Fibroblast of pulmonary artery (primary cell): ENCODE measurements around the gene KAZALD1.
A peak's percentile ranks its signal among the peaks of the same experiment; 100 is the strongest.

Experiments
- DNase-seq: peaks from one replicate; pipeline ENCODE4 v3.0.0-alpha.2; 2010; ENCODE audit warnings: low read depth
- H3K4me3 ChIP-seq: replicated peaks from 2 replicates; pipeline ENCODE4 v1.5.1; 2011; ENCODE audit warnings: low read depth, mild to moderate bottlenecking, control low read depth, low read length, moderate library complexity
- TF ChIP-seq, protein P1 (sequence below): IDR thresholded peaks from 2 replicates; pipeline ENCODE4 v1.5.1; 2011; ENCODE audit warnings: mild to moderate bottlenecking, control low read depth, low read length, inconsistent platforms; ENCODE audit errors: missing control alignments

Gene KAZALD1

GRCh38 chr10:101063548-101064414, 2.0 kb downstream of the KAZALD1 start:
- no peak overlapping the region for H3K4me3 ChIP-seq
- DNase-seq = no peak
- TF ChIP-seq, protein P1, sequence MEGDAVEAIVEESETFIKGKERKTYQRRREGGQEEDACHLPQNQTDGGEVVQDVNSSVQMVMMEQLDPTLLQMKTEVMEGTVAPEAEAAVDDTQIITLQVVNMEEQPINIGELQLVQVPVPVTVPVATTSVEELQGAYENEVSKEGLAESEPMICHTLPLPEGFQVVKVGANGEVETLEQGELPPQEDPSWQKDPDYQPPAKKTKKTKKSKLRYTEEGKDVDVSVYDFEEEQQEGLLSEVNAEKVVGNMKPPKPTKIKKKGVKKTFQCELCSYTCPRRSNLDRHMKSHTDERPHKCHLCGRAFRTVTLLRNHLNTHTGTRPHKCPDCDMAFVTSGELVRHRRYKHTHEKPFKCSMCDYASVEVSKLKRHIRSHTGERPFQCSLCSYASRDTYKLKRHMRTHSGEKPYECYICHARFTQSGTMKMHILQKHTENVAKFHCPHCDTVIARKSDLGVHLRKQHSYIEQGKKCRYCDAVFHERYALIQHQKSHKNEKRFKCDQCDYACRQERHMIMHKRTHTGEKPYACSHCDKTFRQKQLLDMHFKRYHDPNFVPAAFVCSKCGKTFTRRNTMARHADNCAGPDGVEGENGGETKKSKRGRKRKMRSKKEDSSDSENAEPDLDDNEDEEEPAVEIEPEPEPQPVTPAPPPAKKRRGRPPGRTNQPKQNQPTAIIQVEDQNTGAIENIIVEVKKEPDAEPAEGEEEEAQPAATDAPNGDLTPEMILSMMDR = no peak

GRCh38 chr10:101064415-101065030, 2.7 kb downstream of the KAZALD1 start:
- no peak for DNase-seq
- TF ChIP-seq, protein P1 = no peak

GRCh38 chr10:101065481-101066145, 3.8 kb downstream of the KAZALD1 start:
- DNase-seq = no peak
- TF ChIP-seq, protein P1 = no peak
- peak overlapping the region; percentile 42 for H3K4me3 ChIP-seq

More at GRCh38 chr10:101064415-101065030, 2.7 kb downstream of the KAZALD1 start:
- no peak overlapping the region for H3K4me3 ChIP-seq

DNA sequence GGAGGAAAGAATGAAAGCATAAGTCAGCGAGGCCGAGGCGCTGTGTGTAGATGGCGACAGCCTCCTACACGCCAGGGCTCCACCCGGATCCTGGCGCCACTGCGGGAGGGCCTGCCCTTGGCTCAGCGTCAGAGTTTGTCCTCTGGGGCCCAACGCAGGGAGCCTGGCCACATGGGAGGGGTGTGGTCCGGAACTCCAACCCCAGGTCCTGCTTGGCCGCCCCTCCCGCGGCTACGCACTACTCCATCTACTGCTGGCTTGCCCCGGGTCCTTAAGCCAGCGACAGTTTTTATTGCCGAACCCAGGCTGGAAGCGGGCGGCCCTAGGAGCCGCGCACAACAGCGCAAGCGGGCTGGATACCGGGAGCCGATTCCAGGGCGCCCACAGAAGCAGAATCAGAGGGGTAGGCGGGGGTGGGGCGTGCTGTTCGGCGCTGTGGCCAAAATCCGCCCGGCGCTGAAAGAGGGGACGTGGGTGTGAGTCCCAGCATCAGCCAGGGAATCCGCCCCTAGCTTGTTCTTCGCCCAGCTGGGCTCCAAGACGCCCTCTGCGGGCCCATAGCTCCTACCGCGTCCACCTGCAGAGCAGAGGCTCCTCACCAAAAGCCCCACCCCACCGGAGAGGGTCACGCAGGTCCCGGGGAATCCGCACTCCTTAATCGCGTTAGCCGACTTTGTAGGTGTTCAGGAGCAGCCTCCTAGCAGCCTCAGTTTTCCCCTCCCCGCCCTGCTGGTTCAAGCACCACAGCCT, 4.5 kb downstream of the KAZALD1 start:
- TF ChIP-seq, protein P1 = peak; percentile 48
- H3K4me3 ChIP-seq = peak overlapping the region; percentile 42
- DNase-seq = peak; percentile 54

GRCh38 chr10:101066896-101067355, 5.1 kb downstream of the KAZALD1 start:
- TF ChIP-seq, protein P1 = no peak
- no peak for DNase-seq
- H3K4me3 ChIP-seq = peak overlapping the region; percentile 56

- TF ChIP-seq, protein P1 = peak; percentile 88
- peak; percentile 86 for DNase-seq
- H3K4me3 ChIP-seq = peak overlapping the region; percentile 56
These were observed 5.7 kb downstream of the KAZALD1 start for GRCh38 chr10:101067356-101068083.
